NB4 (cell line): Measurements from ENCODE around the gene IP6K1.

ENCODE experiments used
- CTCF ChIP-seq: IDR thresholded peaks from one replicate; pipeline ENCODE4 v1.5.1; 2012; ENCODE audit warnings: low read depth, low read length
- POLR2A ChIP-seq: IDR thresholded peaks from 2 replicates; pipeline ENCODE4 v1.6.1; 2011; ENCODE audit warnings: mild to moderate bottlenecking; ENCODE audit not compliant: insufficient read length; ENCODE audit errors: extremely low read depth
- TF ChIP-seq, protein P1 (sequence below): IDR thresholded peaks from 2 replicates; pipeline ENCODE4 v1.6.1; 2011; ENCODE audit warnings: low read depth, low read length

DNA sequence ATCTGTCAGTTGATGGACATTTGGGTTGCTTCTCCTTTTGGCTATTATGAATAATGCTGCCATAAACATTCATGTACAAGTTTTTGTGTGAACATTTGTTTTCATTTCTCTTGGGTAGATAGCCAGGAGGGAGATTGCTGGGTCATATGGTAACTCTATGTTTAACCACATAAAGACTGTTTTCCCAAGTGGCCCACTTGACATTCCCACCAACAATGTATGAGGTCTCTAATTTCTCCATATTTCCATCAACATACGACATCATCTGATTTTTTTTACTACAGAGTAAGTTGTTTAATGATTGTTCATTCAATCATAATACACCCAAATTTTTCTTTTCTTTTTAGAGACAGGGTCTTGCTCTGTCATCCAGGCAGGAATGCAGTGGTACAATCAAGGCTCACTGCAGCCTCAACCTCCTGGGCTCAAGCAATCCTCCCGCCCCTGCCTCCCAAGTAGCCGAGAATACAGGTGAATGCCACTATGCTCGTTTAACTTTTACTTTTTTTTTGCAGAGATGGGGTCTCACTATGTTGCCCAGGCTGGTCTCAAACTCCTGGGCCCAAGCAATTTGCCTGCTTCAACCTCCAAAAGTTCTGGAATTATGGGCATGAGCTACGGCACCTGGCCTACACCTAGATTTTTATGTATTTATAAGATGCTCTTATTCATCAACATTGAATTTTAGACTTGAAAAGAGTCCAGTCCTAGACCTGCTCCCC is 6.8 kb downstream of the IP6K1 start:
- no peak for TF ChIP-seq CTCF
- TF ChIP-seq, protein P1, sequence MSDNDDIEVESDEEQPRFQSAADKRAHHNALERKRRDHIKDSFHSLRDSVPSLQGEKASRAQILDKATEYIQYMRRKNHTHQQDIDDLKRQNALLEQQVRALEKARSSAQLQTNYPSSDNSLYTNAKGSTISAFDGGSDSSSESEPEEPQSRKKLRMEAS, result no peak
- no peak for TF ChIP-seq POLR2A
